IPS-20b (cell line): ENCODE data around the gene JAM3.
"Not testable (repeated sequence)": the region's sequence is repeated elsewhere in the genome, so short reads cannot be mapped to it uniquely, and the experiment has no call there.

Experiments used
- H3K27ac ChIP-seq: one replicate; pipeline ENCODE4 v1.5.1; 2013; ENCODE audit warnings: low read length
- H3K27me3 ChIP-seq: 2 replicates; pipeline ENCODE4 v1.6.1; 2013; ENCODE audit warnings: mild to moderate bottlenecking, low read length, inconsistent platforms; ENCODE audit not compliant: insufficient read depth
- H3K36me3 ChIP-seq: 2 replicates; pipeline ENCODE4 v1.6.1; 2013; ENCODE audit warnings: low read depth, mild to moderate bottlenecking, inconsistent platforms, low read length, moderate library complexity; ENCODE audit not compliant: insufficient read depth
- H3K4me1 ChIP-seq: 2 replicates; pipeline ENCODE4 v1.6.1; 2013; ENCODE audit warnings: mild to moderate bottlenecking, control low read depth, inconsistent platforms, low read length, moderate library complexity; ENCODE audit not compliant: insufficient read depth
- H3K4me3 ChIP-seq: 2 replicates; pipeline ENCODE4 v1.5.1; 2013; ENCODE audit warnings: mild to moderate bottlenecking, low read length, inconsistent platforms
- H3K9ac ChIP-seq: 2 replicates; pipeline ENCODE4 v1.6.1; 2013; ENCODE audit warnings: low read depth, mild to moderate bottlenecking, inconsistent platforms, low read length, moderate library complexity
- H3K9me3 ChIP-seq: 2 replicates; pipeline ENCODE4 v1.6.1; 2013; ENCODE audit warnings: mild to moderate bottlenecking, low read depth, low read length, inconsistent platforms; ENCODE audit not compliant: insufficient read depth

Gene JAM3

DNA sequence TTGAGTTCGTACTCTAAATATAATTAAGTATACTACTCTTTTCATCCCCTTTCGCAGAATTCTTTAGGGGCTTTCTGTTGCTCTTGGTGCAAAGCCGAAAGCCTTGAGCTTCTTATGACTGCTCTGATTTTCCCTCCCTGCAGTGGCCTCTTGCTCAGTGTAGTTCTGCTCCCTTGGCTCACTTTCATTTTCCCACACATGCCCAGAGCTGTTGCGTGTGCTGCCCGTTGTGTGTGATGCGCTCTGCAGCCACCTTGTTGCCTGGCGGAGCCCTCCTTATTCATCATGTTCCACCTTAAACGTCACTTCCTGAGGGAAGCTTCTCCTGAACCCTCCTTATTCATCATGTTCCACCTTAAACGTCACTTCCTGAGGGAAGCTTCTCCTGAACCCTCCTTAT is 23.1 kb downstream of the JAM3 start:
- not testable (repeated sequence) for H3K4me3 ChIP-seq, H3K27me3 ChIP-seq, H3K36me3 ChIP-seq, H3K27ac ChIP-seq, H3K4me1 ChIP-seq, H3K9ac ChIP-seq, H3K9me3 ChIP-seq

DNA sequence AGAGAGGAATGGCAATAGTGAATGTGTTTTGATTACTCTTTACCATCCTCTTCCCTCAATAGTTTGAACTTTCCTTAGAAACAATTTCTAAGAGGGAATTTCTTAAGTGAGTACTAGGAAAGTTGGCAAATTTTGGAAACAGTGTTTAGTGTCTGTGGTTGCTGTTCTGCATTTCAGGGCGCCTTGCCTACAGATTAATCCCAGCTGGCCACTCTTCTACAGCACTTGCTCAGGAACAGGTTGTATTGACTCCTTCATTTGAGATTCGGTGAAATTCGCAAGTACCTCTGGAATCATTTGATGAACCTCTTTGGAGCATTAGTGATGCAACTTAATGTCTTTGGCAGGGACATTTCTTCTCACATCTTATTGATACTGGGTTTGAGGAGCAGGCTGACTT is 28.3 kb downstream of the JAM3 start:
- H3K9me3 ChIP-seq, result peaks cover 3% of the 10 kb centered on the region; the same call in 1 of the 2 replicates
- no peak overlapping the region for H3K27ac ChIP-seq
- H3K9ac ChIP-seq, result no peak overlapping the region
- no peaks in the 10 kb centered on the region for H3K36me3 ChIP-seq
- no peaks in the 10 kb centered on the region for H3K27me3 ChIP-seq
- H3K4me1 ChIP-seq, result peaks cover 8% of the 10 kb centered on the region; the same call in 1 of the 2 replicates
- H3K4me3 ChIP-seq, result no peak overlapping the region

DNA sequence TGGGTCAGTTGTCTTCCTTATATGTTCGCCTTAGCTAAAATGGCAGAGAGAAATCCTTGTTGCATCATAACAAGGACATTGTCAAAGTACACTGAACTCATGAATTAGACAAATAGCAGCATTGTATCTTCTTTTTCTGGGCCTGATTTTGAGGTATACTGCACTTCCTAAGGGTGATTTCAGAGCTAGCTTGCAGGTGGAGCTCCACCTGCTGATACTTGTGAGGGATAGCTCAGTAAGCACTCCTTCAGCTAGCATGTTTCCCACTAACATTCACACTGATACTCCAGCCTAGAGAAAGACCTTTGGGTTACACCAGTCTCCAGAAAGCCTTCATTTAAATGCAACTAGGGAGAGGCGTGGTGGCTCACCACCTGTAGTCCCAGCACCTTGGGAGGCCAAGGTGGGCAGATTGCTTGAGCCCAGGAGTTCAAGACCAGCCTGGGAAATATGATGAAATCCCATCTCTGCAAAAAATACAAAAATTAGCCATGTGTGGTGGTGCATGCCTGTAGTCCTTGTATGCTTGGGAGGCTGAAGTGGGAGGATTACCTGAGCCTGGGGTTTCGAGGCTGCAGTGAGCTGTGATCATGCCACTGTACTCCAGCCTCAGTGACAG is 29.8 kb downstream of the JAM3 start:
- H3K27ac ChIP-seq, result no peak overlapping the region
- no peak overlapping the region for H3K4me3 ChIP-seq
- no peaks in the 10 kb centered on the region for H3K27me3 ChIP-seq
- H3K9me3 ChIP-seq, result peaks cover 3% of the 10 kb centered on the region; the same call in 1 of the 2 replicates
- peaks cover 8% of the 10 kb centered on the region; the same call in 1 of the 2 replicates for H3K4me1 ChIP-seq
- H3K36me3 ChIP-seq, result no peaks in the 10 kb centered on the region
- H3K9ac ChIP-seq, result no peak overlapping the region

DNA sequence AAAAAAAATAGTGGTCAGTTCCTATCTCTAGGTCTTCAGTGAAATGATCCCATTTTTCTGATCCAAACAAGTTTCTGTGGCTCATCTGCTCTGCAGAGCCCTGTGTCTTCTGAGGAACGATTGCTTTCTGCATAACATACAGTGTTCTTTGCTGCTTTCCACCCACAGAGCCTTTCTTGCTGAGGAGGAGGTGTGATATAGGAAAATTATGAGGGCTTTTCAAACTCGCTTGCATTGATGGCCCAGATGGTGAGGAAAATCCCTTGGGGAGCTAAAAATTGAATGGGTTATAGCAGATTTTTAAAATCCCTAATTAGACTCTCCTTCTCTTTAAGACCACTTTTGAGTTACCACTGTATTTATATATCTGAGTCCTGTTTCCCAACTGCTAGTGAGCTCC is 31.3 kb downstream of the JAM3 start:
- Histone ChIP-seq H3K9me3 (peaks cover 3% of the 10 kb centered on the region; the same call in 1 of the 2 replicates), H3K27ac (no peak overlapping the region), H3K27me3 (no peaks in the 10 kb centered on the region)

DNA sequence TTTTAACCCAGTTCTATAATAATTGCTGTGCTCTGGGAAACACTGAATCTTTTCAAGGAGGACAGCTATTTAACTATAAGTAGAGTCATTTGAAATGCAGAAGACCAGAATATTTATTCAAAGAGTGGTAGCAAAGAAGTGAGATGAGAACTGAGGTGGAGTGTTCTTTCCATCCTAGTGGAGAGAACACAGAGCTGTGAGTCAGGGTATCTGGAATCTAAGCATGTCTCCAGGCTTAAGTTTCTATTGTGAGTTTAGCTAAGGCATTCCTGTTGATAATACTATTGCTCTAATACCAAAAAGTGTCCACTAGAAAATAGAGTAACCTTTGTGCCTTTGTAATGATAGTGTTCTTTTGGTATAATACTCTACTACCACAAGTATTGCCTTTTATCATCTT is 32.4 kb downstream of the JAM3 start:
- Histone ChIP-seq H3K36me3 (no peaks in the 10 kb centered on the region), H3K4me1 (peaks cover 8% of the 10 kb centered on the region; the same call in 1 of the 2 replicates), H3K9ac (no peak overlapping the region), H3K27me3 (no peaks in the 10 kb centered on the region), H3K4me3 (no peak overlapping the region), H3K9me3 (peaks cover 3% of the 10 kb centered on the region; the same call in 1 of the 2 replicates), H3K27ac (no peak overlapping the region)

More for the DNA sequence above, 31.3 kb downstream of the JAM3 start:
- Histone ChIP-seq H3K9ac (no peak overlapping the region), H3K4me1 (peaks cover 8% of the 10 kb centered on the region; the same call in 1 of the 2 replicates), H3K36me3 (no peaks in the 10 kb centered on the region), H3K4me3 (no peak overlapping the region)

DNA sequence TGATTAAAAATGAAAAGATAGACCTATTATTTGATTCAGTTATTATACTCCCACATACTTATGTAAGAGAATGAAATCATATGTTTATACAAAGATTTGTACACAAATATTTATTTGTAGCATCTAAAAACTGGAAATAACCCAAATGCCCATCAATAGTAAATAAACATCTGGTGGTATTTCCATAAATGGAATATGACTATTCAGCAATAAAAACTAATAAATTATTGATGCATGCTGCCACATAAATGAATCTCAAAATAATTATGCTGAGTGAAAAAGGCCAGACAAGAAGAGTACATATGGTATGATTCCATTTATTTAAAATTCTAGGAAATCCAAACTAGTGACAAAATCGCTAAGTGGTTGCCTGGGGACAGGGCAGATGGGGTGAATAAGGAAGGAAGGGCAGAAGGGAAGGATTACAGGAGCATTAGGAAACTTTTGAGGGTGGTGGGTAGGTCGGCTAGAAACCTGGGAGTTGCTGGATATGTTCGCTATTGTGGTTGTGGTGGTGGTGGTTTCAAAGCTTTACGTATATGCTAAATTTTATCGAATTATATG is 41.5 kb downstream of the JAM3 start:
- Histone ChIP-seq H3K27ac (no peak overlapping the region), H3K4me1 (peaks cover 11% of the 10 kb centered on the region; the same call in 1 of the 2 replicates), H3K27me3 (no peaks in the 10 kb centered on the region), H3K9me3 (no peaks in the 10 kb centered on the region), H3K36me3 (no peaks in the 10 kb centered on the region), H3K4me3 (no peak overlapping the region), H3K9ac (no peak overlapping the region)

DNA sequence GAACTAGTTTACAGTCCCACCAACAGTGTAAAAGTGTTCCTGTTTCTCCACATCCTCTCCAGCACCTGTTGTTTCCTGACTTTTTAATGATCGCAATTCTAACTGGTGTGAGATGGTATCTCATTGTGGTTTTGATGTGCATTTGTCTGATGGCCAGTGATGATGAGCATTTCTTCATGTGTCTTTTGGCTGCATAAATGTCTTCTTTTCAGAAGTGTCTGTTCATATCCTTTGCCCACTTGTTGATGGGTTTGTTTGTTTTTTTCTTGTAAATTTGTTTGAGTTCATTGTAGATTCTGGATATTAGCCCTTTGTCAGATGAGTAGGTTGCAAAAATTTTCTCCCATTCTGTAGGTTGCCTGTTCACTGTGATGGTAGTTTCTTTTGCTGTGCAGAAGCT is 44.9 kb downstream of the JAM3 start:
- not testable (repeated sequence) for H3K27me3 ChIP-seq, H3K36me3 ChIP-seq, H3K4me3 ChIP-seq, H3K9me3 ChIP-seq, H3K9ac ChIP-seq, H3K27ac ChIP-seq
- H3K4me1 ChIP-seq, result peaks cover 18% of the 10 kb centered on the region

DNA sequence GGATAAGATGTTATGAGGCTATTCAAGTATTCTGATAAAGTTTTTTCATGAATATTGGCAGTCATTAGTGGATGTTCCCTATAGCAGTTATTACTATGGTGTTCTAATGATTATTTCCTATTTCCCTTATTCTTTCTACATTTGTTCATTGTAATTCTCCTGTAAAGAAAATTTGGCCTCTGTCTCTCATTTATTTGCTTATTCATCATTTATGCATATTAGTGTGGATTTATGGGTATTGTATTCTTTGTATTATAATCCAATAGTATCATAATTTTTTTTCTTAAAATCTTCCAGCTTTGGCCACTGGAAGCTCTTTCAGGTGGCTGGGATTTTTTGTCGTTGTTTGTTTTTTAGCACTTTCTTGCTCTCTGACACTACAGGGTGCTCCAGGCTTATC is 47.3 kb downstream of the JAM3 start:
- H3K27ac ChIP-seq, result no peak overlapping the region
- H3K9ac ChIP-seq, result no peak overlapping the region
- no peaks in the 10 kb centered on the region for H3K9me3 ChIP-seq
- no peak overlapping the region for H3K4me3 ChIP-seq
- H3K27me3 ChIP-seq, result no peaks in the 10 kb centered on the region
- H3K4me1 ChIP-seq, result peaks cover 19% of the 10 kb centered on the region
- no peaks in the 10 kb centered on the region for H3K36me3 ChIP-seq

DNA sequence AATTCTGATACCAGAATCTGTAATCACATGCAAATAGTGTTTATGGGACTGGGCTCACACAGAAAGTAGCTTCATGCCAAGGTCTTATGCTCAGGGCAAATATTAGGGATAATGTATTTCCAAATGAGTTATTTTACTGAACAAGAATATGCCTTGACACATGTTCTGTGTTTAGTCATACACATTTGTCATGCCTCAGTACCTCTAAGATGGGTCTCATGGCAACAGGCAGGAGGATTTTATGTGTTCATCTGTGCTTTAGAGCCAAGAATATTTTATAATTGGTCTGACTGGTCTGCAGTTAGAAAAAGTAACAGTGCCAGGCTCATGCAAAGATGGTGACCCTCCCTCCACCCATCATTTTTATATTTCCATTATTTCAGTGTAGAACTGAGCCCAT is 49.1 kb downstream of the JAM3 start:
- no peaks in the 10 kb centered on the region for H3K36me3 ChIP-seq
- no peak overlapping the region for H3K9ac ChIP-seq
- H3K4me1 ChIP-seq, result peaks cover 20% of the 10 kb centered on the region
- H3K27ac ChIP-seq, result no peak overlapping the region
- H3K9me3 ChIP-seq, result no peaks in the 10 kb centered on the region
- H3K27me3 ChIP-seq, result no peaks in the 10 kb centered on the region
- no peak overlapping the region for H3K4me3 ChIP-seq

DNA sequence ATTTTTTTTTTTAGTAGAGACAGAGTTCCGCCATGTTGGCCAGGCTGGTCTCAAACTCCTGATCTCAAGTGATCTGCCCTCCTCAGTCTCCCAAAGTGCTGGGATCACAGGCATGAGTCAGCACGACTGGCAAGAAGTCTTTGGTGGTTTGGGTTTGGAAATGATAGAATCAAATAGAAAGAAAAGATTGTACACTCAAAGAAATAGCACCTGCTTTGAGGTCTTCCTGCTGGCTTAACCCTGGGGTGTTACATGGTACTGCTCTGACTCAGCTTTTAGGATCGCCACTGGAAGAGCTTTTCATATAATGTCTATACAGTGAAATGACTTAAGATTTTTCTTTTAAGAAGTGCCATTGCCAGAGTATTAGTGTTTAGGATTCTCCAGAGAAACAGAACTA is 50.2 kb downstream of the JAM3 start:
- H3K9me3 ChIP-seq, result no peaks in the 10 kb centered on the region
- H3K4me1 ChIP-seq, result peaks cover 20% of the 10 kb centered on the region
- no peak overlapping the region for H3K4me3 ChIP-seq
- H3K9ac ChIP-seq, result peak overlapping the region; percentile 8; the same call in 1 of the 2 replicates
- H3K27ac ChIP-seq, result no peak overlapping the region
- H3K36me3 ChIP-seq, result no peaks in the 10 kb centered on the region
- H3K27me3 ChIP-seq, result peaks cover 3% of the 10 kb centered on the region

DNA sequence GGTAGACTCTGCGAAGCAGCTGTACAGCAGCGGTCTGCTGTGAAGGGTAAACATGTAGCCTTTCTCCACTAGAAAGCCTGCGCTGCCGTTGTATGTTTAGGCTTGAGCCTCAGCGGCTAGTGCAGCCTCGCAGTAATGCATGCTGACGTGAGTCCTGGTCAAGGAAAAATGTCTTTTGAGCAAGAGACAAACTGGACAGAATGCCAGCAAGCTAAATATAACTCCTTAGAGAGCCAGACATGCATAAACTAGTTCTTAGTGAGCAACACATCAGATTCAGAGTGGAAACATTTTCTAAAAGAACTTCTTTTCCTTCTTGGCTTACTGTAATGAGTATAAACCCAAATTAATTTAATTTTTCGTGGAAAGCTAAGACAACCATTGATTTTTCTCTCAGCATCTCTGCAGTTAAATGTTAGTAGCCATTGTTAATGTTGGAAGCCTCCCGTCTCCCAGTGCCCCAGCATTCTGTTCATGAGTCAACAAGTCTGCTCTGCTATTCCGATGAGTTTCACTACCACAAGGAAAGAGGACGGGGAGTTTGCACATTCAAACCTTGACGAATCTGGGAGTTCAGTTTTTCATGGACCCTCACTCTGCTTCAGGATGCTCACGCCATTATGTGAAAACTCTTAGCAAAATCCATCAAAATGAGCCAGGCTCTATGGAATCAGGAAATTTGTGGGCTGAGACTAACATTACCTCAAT is 51.4 kb downstream of the JAM3 start:
- H3K9me3 ChIP-seq, result no peaks in the 10 kb centered on the region
- peaks cover 21% of the 10 kb centered on the region for H3K4me1 ChIP-seq
- H3K4me3 ChIP-seq, result no peak overlapping the region
- no peak overlapping the region for H3K9ac ChIP-seq
- no peak overlapping the region for H3K27ac ChIP-seq
- H3K36me3 ChIP-seq, result no peaks in the 10 kb centered on the region
- H3K27me3 ChIP-seq, result peaks cover 13% of the 10 kb centered on the region
